Progenitor cell of endocrine pancreas (in vitro differentiated cells): Measurements from ENCODE around the gene HNRNPU. TPM values are rescaled to one million over a fixed set of nuclear protein-coding genes. Genes with fewer than 3 reads are reported as not detected.
"Not testable (repeated sequence)": the region's sequence is repeated elsewhere in the genome, so short reads cannot be mapped to it uniquely, and the experiment has no call there.

Experiments
- DNase-seq: peaks from one replicate; pipeline ENCODE4 v3.0.0; 2021; ENCODE audit warnings: low spot score; ENCODE audit not compliant: unreplicated experiment
- H3K27ac Mint-ChIP-seq: 2 replicates; pipeline ENCODE4 v1.8.0; 2021; ENCODE audit warnings: mild to moderate bottlenecking, moderate library complexity, mixed read lengths
- H3K27me3 Mint-ChIP-seq: 2 replicates; pipeline ENCODE4 v1.8.0; 2021; ENCODE audit warnings: mixed read lengths
- H3K36me3 Mint-ChIP-seq: 2 replicates; pipeline ENCODE4 v1.8.0; 2022; ENCODE audit warnings: mixed read lengths; ENCODE audit not compliant: insufficient read depth
- H3K4me1 Mint-ChIP-seq: 2 replicates; pipeline ENCODE4 v1.8.0; 2021; ENCODE audit warnings: low read depth, mixed read lengths
- H3K4me3 Mint-ChIP-seq: 2 replicates; pipeline ENCODE4 v1.8.0; 2021; ENCODE audit warnings: low read depth, mild to moderate bottlenecking, moderate library complexity, mixed read lengths
- H3K9me3 Mint-ChIP-seq: 2 replicates; pipeline ENCODE4 v1.8.0; 2021; ENCODE audit warnings: low read depth, mixed read lengths
- total RNA-seq: library from RNA; stranded (reverse); gene quantifications from 2 replicates; pipeline ENCODE4 v1.2.1, GENCODE V29; 2021
- TF ChIP-seq, protein P1 (sequence below): fragments of 200-600 bp; sonication (generic); IDR thresholded peaks from one replicate; pipeline ENCODE4 v1.5.0; 2021; ENCODE audit warnings: antibody characterized with exemption, mild to moderate bottlenecking; ENCODE audit not compliant: unreplicated experiment

Gene HNRNPU
- total RNA-seq, 1 donor from 2014 or later = 526 TPM

DNA sequence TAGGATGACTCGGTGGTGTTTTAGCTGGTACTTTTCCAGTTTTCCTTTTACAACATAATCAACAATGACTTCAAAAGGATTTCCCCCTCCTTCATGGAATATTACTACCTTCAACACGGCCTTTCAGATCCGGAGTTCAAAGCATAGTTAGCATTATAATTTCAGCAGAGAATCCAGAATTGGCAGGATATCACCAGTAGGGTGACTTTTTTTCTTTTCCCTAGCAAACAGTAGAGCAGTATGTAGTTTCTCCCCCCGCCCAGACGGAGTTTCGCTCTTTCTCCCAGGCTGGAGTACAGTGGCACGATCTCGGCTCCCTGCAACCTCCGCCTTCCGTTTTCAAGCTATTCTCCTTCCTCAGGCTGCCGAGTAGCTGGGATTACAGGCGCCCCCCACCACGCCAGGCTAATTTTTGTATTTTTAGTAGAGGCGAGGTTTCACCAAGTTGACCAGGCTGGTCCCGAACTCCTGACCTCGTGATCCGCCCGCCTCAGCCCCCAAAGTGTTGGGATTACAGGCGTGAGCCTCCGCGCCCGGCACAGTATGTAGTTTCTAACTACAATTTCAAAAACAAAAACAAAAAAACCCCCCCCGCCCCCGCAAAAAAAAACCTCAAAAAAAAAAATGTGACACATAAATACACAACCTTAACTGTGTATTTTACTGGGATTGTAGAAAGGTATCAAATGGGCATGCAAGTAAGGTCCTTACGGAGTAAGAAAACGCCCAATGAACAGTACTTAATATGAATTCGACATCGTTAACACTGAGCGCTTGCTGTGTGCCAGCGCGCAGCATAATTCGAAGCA, 30.4 kb downstream of the HNRNPU start:
- no peaks in the 10 kb centered on the region for H3K27me3 Mint-ChIP-seq
- DNase-seq = peak; percentile 12
- TF ChIP-seq, protein P1, sequence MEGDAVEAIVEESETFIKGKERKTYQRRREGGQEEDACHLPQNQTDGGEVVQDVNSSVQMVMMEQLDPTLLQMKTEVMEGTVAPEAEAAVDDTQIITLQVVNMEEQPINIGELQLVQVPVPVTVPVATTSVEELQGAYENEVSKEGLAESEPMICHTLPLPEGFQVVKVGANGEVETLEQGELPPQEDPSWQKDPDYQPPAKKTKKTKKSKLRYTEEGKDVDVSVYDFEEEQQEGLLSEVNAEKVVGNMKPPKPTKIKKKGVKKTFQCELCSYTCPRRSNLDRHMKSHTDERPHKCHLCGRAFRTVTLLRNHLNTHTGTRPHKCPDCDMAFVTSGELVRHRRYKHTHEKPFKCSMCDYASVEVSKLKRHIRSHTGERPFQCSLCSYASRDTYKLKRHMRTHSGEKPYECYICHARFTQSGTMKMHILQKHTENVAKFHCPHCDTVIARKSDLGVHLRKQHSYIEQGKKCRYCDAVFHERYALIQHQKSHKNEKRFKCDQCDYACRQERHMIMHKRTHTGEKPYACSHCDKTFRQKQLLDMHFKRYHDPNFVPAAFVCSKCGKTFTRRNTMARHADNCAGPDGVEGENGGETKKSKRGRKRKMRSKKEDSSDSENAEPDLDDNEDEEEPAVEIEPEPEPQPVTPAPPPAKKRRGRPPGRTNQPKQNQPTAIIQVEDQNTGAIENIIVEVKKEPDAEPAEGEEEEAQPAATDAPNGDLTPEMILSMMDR = peak; percentile 46

GRCh38 chr1:244833260-244833659, 31.1 kb downstream of the HNRNPU start:
- H3K4me3 Mint-ChIP-seq, H3K36me3 Mint-ChIP-seq, DNase-seq, H3K27me3 Mint-ChIP-seq, H3K27ac Mint-ChIP-seq, H3K9me3 Mint-ChIP-seq: not testable (repeated sequence)
- H3K4me1 Mint-ChIP-seq = peaks cover 21% of the 10 kb centered on the region

More for the DNA sequence above, 30.4 kb downstream of the HNRNPU start:
- H3K36me3 Mint-ChIP-seq = peaks cover 14% of the 10 kb centered on the region
- H3K4me3 Mint-ChIP-seq = peak overlapping the region; percentile 88
- H3K4me1 Mint-ChIP-seq = peaks cover 26% of the 10 kb centered on the region
- no peaks in the 10 kb centered on the region for H3K9me3 Mint-ChIP-seq
- peak overlapping the region; percentile 100 for H3K27ac Mint-ChIP-seq

DNA sequence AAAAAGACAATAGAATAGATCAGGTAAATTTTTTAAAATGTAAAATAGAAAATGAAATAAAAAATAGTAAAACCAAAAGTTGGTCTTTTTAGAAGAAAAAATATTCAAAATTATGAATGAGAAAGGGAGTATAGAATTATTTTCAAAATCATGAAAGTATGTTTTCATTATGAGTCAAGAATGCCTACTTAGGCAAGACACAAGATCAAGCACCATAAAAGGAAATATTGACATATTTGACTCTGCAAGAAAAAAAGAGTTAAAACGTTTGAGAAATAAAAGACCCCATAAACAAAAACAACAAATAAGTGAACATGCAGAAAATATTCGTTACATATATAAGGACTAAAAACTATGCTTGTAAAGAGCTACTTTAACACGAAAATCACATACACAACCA, 33.7 kb downstream of the HNRNPU start:
- H3K36me3 Mint-ChIP-seq = no peaks in the 10 kb centered on the region
- no peak overlapping the region for H3K4me3 Mint-ChIP-seq
- no peaks in the 10 kb centered on the region for H3K9me3 Mint-ChIP-seq
- no peak overlapping the region for H3K27ac Mint-ChIP-seq
- no peak for DNase-seq
- TF ChIP-seq, protein P1 = no peak
- no peaks in the 10 kb centered on the region for H3K27me3 Mint-ChIP-seq
- peaks cover 2% of the 10 kb centered on the region for H3K4me1 Mint-ChIP-seq

DNA sequence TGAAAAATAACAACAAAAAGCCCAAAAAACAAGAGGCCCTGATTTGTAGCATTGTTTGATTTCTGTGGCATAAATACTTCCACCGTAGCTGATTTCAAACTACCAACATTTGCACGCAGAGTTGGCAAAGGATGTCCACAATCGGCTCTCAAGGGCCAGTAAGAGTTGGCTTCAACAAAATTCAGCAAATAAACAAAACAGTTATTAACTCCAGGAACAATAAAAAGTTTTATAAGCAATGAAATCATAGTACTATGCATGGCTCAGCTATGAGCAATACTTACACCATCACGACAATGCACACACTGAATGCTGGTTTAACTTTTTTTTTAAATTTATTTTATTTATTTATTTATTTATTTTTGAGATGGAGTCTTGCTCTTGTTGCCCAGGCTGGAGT, 37.6 kb downstream of the HNRNPU start:
- Mint-ChIP-seq H3K36me3 (no peaks in the 10 kb centered on the region), H3K27me3 (no peaks in the 10 kb centered on the region), H3K4me1 (no peaks in the 10 kb centered on the region), H3K9me3 (no peaks in the 10 kb centered on the region), H3K4me3 (no peak overlapping the region), H3K27ac (no peak overlapping the region)
- no peak for DNase-seq
- TF ChIP-seq, protein P1 = no peak

- DNase-seq = no peak
- Mint-ChIP-seq H3K36me3 (no peaks in the 10 kb centered on the region), H3K27me3 (no peaks in the 10 kb centered on the region), H3K4me3 (no peak overlapping the region), H3K27ac (no peak overlapping the region), H3K9me3 (no peaks in the 10 kb centered on the region), H3K4me1 (no peaks in the 10 kb centered on the region)
- TF ChIP-seq, protein P1 = no peak
These were observed 41.5 kb downstream of the HNRNPU start for GRCh38 chr1:244822878-244823277.

DNA sequence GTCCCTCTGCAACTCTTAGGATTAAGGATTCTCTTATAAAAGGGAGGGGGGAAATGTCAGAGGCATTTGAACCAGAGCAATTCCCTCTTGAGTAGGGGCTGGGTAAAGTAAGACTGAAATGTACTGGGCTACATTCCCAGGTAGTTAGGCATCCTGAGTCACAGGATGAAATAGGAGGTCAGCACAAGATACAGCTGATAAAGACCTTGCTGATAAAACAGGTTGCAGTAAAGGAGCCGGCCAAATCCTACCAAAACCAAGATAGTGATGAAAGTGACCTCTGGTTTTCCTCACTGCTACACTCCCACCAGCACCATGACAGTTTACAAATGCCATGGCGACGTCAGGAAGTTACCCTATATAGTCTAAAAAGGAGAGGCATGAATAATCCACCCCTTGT, 43.2 kb downstream of the HNRNPU start:
- Mint-ChIP-seq H3K36me3 (no peaks in the 10 kb centered on the region), H3K27ac (no peak overlapping the region), H3K4me1 (no peaks in the 10 kb centered on the region), H3K4me3 (no peak overlapping the region), H3K9me3 (no peaks in the 10 kb centered on the region), H3K27me3 (peaks cover 12% of the 10 kb centered on the region)
- no peak for DNase-seq
- TF ChIP-seq, protein P1 = no peak
